GM12874 (cell line): ENCODE data around the gene SLC43A3.

ENCODE experiments used
- CTCF ChIP-seq: IDR thresholded peaks from 2 replicates; pipeline ENCODE4 v1.5.1; 2011; ENCODE audit warnings: low read depth, mild to moderate bottlenecking, control low read depth, low read length, moderate library complexity; ENCODE audit not compliant: insufficient read depth

The SLC43A3 gene

GRCh38 chr11:57359396-57359795 is 67.5 kb downstream of the SLC43A3 start:
- no peak for TF ChIP-seq CTCF

- no peak for TF ChIP-seq CTCF
These were observed 67.9 kb downstream of the SLC43A3 start for GRCh38 chr11:57358991-57359390.

GRCh38 chr11:57358543-57358961 is 68.4 kb downstream of the SLC43A3 start:
- TF ChIP-seq CTCF, result no peak

GRCh38 chr11:57357856-57358255 is 69.1 kb downstream of the SLC43A3 start:
- TF ChIP-seq CTCF, result no peak

- TF ChIP-seq CTCF, result no peak
These were observed 69.6 kb downstream of the SLC43A3 start for GRCh38 chr11:57357310-57357709.
